Measurements from ENCODE around the gene DNAJC18.

Gene DNAJC18

DNA sequence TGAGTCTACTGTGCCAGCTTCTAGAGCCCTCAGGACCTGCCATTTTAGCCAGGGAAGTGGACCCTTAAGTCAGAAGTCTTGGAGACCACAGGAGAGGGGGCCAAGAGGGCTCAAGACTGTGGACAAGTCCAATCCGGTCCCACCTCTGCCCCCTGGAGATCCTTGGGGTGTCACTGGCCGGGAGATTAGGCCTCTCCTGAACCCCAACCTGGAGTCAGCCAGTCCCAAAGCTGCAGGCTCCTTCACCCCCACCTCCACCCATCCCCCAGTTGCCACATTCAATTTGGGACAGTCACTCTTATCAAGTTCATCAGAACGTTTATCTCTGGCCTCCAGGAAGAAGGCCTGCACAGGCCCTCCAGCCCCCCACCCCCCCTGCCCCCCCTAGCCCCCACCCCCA lies 56.5 kb downstream of the DNAJC18 start:
- Histone ChIP-seq H3K27ac (no peak overlapping the region), H3K9me3 (no peaks in the 10 kb centered on the region), H3K4me3 (ENCODE audit: low read depth in 1 of 2, low read length in 1 of 2) (no peak overlapping the region), H3K4me1 (ENCODE audit: control insufficient read depth in 1 of 2, insufficient read depth in 1 of 2, low read depth in 1 of 2, low read length in 1 of 2) (peaks cover 37 to 46% of the 10 kb centered on the region in 2 experiments), H3K36me3 (peaks cover 6% of the 10 kb centered on the region), H3K27me3 (no peaks in the 10 kb centered on the region)
- TF ChIP-seq, protein P1, sequence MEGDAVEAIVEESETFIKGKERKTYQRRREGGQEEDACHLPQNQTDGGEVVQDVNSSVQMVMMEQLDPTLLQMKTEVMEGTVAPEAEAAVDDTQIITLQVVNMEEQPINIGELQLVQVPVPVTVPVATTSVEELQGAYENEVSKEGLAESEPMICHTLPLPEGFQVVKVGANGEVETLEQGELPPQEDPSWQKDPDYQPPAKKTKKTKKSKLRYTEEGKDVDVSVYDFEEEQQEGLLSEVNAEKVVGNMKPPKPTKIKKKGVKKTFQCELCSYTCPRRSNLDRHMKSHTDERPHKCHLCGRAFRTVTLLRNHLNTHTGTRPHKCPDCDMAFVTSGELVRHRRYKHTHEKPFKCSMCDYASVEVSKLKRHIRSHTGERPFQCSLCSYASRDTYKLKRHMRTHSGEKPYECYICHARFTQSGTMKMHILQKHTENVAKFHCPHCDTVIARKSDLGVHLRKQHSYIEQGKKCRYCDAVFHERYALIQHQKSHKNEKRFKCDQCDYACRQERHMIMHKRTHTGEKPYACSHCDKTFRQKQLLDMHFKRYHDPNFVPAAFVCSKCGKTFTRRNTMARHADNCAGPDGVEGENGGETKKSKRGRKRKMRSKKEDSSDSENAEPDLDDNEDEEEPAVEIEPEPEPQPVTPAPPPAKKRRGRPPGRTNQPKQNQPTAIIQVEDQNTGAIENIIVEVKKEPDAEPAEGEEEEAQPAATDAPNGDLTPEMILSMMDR (IDR thresholded peaks at IDR 0.05) = no peak

GRCh38 chr5:139381837-139382761 lies 57.2 kb downstream of the DNAJC18 start:
- no peak overlapping the region for H3K27ac ChIP-seq
- H3K4me1 ChIP-seq (ENCODE audit: control insufficient read depth in 1 of 2, insufficient read depth in 1 of 2, low read depth in 1 of 2, low read length in 1 of 2) = peaks cover 36 to 42% of the 10 kb centered on the region in 2 experiments
- H3K9me3 ChIP-seq = no peaks in the 10 kb centered on the region
- no peaks in the 10 kb centered on the region for H3K27me3 ChIP-seq
- peaks cover 7% of the 10 kb centered on the region for H3K36me3 ChIP-seq
- H3K4me3 ChIP-seq (ENCODE audit: low read depth in 1 of 2, low read length in 1 of 2) = no peak overlapping the region
- TF ChIP-seq, protein P1 (IDR thresholded peaks at IDR 0.05) = no peak

GRCh38 chr5:139379626-139380449 lies 59.5 kb downstream of the DNAJC18 start:
- Histone ChIP-seq H3K27ac (no peak overlapping the region), H3K9me3 (no peaks in the 10 kb centered on the region)
- TF ChIP-seq, protein P1 (IDR thresholded peaks at IDR 0.05) = no peak

DNA sequence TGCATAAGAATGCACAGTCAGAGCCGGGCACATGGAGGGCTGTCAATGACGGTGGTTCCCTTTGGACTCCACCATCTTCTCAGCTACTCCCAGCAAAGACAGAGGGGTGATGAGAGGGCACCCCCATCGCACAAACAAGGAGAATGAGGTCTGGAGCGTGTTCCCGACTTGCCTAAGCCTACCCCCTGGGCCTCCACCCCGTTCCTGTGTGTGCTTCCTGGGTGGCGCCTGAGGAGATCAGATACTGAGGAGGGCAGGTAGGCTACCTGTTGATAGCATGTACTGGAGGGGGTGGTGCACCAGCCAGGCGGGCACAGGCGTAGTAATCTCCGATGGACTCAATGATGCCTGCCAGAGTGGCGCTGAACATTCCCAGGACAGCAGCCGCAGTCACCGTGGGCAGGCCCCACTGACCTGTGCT lies 60.4 kb downstream of the DNAJC18 start:
- H3K4me3 ChIP-seq (ENCODE audit: low read depth in 1 of 2, low read length in 1 of 2) = no peak overlapping the region
- no peaks in the 10 kb centered on the region for H3K9me3 ChIP-seq
- peaks cover 21% of the 10 kb centered on the region for H3K36me3 ChIP-seq
- H3K27me3 ChIP-seq = no peaks in the 10 kb centered on the region
- TF ChIP-seq, protein P1 (IDR thresholded peaks at IDR 0.05) = no peak
- peaks cover 8 to 11% of the 10 kb centered on the region in 2 experiments for H3K4me1 ChIP-seq (ENCODE audit: control insufficient read depth in 1 of 2, insufficient read depth in 1 of 2, low read depth in 1 of 2, low read length in 1 of 2)
- no peak overlapping the region for H3K27ac ChIP-seq

More at GRCh38 chr5:139379626-139380449, 59.5 kb downstream of the DNAJC18 start:
- Histone ChIP-seq H3K4me3 (ENCODE audit: low read depth in 1 of 2, low read length in 1 of 2) (no peak overlapping the region), H3K36me3 (peaks cover 13% of the 10 kb centered on the region), H3K27me3 (no peaks in the 10 kb centered on the region), H3K4me1 (ENCODE audit: control insufficient read depth in 1 of 2, insufficient read depth in 1 of 2, low read depth in 1 of 2, low read length in 1 of 2) (peaks cover 16 to 20% of the 10 kb centered on the region in 2 experiments)

DNA sequence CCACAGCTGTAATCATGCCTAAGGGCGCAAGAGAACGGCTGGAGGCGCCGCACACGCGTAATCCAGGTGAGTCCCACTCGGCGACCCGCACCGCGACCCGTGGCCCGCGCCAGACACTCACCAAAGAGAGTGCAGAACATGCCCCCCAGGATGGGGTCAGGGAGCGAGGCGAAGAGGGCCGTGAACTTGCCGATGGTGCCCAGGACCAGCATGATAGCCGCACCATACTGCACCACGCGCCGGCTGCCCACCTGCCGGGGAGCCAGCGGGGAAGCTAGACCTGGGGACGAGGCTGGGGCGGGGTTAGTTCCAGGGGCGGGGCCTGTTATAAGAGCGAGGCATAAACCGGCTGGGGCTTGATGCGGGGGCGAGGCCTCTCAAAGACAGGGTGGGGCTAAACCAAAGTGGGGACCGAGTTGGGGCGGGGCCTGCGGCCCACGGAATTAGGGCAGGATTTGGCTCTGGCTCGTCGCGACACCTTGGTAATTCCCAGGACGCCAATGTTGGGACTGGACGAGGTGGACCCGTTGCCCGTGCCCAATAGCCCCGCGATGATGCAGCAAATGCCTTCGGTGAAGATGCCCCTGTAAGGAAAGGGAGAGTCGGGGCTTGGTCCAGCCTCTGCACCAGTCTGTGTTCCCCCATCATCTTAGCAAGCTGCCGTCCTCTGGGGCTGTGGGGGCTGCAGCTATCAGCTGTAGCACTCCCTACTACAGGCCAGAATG lies 61.1 kb downstream of the DNAJC18 start:
- Histone ChIP-seq H3K9me3 (no peaks in the 10 kb centered on the region), H3K27ac (no peak overlapping the region), H3K27me3 (no peaks in the 10 kb centered on the region), H3K36me3 (peaks cover 28% of the 10 kb centered on the region), H3K4me1 (ENCODE audit: control insufficient read depth in 1 of 2, insufficient read depth in 1 of 2, low read depth in 1 of 2, low read length in 1 of 2) (peaks cover 4% of the 10 kb centered on the region in 2 experiments), H3K4me3 (ENCODE audit: low read depth in 1 of 2, low read length in 1 of 2) (no peak overlapping the region)
- TF ChIP-seq, protein P1 (IDR thresholded peaks at IDR 0.05) = no peak
